Suppressor macrophage (primary cell): ENCODE measurements around the gene ATXN2.
A peak's percentile ranks its signal among the peaks of the same experiment; 100 is the strongest.
"Not testable (repeated sequence)": the region's sequence is repeated elsewhere in the genome, so short reads cannot be mapped to it uniquely, and the experiment has no call there.

ENCODE experiments used
- DNase-seq, 4 experiments: peaks; one replicate each; pipeline ENCODE4 v3.0.0-alpha.2; 2020 to 2022

The ATXN2 gene

GRCh38 chr12:111413442-111414086, 185.6 kb downstream of the ATXN2 start:
- peak; percentile 82 to 95 (median 88) for DNase-seq

- DNase-seq, result peak in 1 of 4 experiments; percentile 41
These were observed 186.2 kb downstream of the ATXN2 start for GRCh38 chr12:111412830-111413441.

- peak in 2 of 4 experiments; percentile 46 to 57 for DNase-seq
These were observed 186.9 kb downstream of the ATXN2 start for GRCh38 chr12:111412007-111412829.

GRCh38 chr12:111411185-111411764, 187.8 kb downstream of the ATXN2 start:
- no peak for DNase-seq

DNA sequence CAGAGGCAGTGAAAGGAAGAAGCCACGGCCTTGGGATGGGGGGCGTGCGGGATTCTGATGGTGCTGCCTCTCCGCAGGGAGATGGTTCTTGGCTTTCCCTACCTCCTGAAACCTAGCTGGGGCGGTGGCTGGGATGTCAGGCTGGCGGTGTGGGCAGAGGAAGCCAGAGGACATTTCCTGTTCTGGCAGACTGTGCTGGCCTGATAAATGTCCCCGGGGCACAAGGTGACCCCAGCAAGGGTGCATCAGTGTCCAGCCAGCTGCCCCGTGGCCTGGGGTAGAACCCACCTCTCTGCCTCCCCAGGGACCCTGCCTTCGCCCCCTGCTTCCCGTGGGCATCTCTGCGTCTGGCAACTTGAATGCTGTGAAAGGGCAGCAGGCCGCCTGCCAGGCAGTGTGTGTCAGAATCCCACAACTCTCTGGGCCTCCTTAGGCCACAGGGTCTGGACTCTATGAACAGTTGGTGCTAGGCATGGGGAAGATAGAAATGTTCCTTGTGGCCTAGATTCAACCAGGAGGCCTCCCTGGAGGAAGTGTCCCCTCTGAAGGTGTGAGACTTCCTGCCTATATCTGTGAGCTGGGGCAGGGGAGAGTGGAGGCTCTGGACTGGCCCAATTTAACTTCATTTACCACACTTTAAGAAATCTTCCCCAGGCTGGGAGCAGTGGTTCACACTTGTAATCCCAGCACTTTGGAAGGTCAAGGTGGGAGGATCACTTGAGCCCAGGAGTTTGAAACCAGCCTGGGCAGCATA, 188.5 kb downstream of the ATXN2 start:
- peak in 3 of 4 experiments; percentile 52 to 62 (median 53) for DNase-seq

DNA sequence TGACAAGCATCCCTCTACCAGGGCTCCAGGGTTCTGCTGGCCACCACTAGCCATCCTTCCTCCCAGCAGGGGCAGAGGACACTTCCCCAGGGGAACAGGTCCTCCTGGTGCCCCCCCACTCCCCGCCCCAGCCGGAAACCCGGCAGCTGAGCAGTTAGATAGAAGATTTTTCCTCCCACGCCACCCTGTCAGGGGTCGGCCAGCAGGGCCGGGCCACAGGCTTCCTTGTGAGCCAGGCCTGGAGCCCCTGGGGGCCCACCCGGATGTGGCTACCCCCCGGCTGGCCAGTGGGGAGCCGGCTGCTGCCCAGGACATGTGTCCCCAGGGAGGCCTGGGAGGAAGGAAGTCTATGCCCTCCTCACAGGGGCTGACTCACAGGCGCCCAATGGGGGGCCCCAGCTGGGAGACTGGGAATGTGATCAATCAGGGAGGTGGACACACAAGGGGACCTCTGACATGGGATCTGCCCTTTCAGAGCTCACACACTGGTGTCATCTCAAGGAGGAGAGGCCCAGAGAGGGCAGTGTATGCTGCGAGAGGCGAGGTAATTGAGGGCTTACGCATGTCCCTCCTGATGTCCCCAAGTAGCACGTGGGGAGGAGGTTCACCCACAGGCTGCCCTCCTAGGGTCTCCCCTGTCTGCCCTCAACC, 189.2 kb downstream of the ATXN2 start:
- peak; percentile 79 to 87 (median 82) for DNase-seq

GRCh38 chr12:111409403-111409779, 189.7 kb downstream of the ATXN2 start:
- DNase-seq, result peak in 3 of 4 experiments; percentile 29 to 49 (median 41)

DNA sequence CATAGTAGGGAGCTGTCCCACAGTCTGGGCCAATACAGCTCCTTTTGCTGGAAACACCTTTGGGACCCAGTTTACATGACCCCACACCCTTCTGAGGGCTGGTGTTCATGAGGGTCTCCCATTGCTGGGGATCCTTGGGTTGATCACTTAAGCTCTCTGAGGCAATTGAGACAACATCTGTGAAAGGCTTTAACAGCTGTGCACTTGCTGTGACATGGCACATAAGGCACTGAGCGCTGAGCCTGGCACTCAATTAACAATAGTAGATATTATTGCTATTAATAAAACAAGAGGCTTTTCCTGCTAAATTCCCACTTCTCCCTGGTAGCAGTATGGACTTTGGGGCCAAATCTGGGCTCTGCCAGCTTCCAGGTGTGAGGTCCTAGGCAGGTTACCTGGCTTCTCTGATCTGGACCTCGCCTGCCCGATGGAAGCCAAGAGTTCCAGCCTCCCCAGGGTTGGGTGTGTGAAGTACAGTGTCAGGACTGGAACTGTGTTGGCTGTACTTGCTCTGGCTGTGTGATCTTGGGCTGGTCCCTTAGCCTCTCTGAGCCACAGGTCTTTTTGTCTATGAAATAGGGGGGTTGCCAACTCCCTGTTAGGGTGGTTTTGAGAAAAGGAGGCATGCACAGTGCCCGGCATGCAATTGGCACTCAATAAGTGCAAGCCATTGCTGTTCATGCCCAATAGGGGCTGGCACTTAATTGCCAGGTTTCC, 190.3 kb downstream of the ATXN2 start:
- DNase-seq, result peak in 1 of 4 experiments; percentile 38

DNA sequence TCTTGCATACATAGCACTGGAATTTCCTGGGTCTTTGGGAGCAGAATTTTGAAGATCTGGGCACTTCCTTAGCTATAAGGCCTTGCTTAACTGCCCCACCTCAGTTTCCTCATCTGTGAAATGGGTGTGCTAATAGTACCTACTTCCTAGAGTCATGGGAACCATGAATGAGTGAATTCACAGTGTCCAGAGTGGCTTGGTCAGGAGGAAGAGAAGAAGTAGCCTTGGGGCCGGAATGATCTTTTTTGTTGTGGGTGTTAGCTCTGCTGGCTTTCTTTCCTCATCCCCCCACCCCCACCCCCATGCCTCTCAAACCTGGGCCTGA, 191.0 kb downstream of the ATXN2 start:
- peak; percentile 80 to 89 (median 86) for DNase-seq

- DNase-seq, result peak in 1 of 4 experiments; percentile 34
These were observed 191.6 kb downstream of the ATXN2 start for GRCh38 chr12:111407377-111408115.

GRCh38 chr12:111406474-111407376, 192.4 kb downstream of the ATXN2 start:
- peak; percentile 84 to 95 (median 92) for DNase-seq

DNA sequence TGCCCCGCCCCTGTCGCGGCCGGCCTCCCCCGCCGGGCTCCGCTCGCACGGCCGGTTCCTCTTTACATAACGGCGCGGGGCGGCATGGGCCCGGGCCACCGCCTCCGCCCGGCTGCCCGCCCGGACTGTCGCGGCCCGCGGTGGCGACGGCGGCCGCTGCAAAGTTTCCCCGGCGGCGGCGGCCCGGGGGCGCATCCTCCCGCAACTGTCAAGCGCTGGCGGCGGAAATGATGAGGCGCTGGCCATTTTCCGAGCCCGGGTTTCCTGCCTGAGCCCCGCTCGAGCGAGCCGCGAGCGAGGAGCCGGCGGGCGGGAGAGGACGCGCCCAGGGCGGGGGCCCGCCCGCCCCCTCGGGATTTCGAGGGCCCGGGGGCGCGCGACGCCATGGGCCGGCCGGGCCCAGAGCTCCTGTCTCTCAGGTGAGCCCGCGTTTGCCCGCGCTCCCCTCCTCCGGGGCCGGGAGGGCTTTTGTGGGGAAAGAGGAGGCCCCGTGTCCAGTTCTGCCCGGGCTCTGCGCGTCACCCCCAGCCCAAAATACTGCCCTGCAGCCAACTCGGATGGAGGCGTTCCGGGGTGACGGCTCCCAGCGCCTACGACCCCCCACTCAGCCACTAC, 193.1 kb downstream of the ATXN2 start, which contains the start of gene SH2B3:
Gene SH2B3 (plus strand): TSS at position 65 of the 615 bp plus-strand sequence. CDS start 12,223 bp downstream, outside the sequence.
- DNase-seq, result peak in 1 of 4 experiments; percentile 49

DNA sequence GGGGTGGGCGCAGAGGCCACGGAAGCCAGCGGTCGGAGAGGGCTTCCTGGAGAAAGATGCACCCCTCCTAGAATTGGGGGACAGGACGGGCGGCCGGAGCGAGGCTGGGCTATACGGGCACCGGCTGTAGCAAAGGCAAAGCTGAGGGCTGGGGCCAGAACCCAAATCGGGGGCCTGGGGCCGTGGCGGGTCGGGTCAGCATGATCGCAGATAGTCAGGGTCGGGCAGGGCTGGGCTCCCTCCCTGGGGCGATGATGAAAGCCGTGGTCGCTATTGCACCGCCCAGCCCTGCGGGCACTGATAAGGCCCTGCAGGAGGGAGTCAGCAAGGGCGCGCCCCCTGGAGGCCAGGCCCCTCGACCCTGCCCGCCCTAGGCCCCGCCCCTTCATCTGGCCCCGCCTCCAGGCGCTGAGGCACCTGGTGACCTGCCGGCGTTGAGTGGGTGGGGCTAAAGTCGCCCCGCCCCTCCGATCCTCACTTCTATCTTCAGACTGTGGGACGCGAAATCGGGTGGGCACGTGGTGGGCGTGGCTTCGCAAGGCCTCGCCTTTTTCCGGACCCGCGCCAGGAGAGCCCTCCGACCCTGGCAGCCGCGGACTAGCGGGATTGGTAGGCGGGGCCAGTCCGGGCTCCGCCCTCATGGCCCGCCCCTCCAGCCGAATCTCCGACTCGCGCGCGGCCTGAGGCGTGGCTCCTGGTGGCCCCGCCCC, 193.8 kb downstream of the ATXN2 start:
- DNase-seq, result peak; percentile 99 to 100 (median 99)

DNA sequence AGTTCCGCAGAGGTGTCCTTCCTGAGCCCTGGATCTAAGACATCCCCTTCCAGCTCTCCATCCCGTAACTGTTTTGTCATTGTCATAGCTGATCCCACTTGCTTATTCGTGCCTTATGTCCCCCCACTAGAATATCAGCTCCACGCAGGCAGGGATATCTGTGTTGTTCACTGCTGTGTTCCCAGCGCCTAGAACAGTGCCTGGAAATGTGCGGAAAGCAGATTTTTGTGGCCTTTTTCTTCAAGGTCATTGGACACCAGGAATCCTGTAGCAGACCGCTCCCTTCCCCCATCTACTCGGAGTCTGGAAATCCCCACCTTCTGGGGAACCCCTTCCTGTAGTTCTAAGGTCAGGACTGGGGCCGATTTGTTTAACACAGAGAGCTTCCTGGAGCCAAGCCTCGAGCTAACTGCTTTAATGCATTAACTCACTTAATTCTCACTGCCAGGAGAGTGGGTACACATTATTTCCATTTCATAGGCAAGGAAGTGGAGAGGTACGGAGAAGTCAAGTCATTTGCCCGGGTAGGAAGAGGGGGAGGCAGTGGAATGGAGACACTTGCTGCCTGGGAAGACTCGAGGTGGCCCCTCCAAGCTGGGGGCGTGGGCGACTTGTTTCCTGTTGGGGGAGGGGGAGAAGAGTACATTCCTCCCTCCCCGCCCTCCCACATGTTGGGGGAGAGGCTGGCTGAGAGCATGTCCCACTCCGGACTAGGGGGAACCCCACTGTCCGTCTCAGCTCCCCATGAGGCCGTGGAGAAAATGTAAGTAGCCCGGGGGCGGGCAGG, 194.6 kb downstream of the ATXN2 start:
- DNase-seq, result peak; percentile 69 to 89 (median 84)

- not testable (repeated sequence) for DNase-seq
These were observed 196.7 kb downstream of the ATXN2 start for GRCh38 chr12:111402490-111402824.
